Medulla oblongata (tissue), 1 donor: Measurements from ENCODE around the gene CASP9.

Experiments used
- DNase-seq: peaks from one replicate; pipeline ENCODE4 v3.0.0-alpha.2; 2015; ENCODE audit errors: extremely low spot score

The CASP9 gene

DNA sequence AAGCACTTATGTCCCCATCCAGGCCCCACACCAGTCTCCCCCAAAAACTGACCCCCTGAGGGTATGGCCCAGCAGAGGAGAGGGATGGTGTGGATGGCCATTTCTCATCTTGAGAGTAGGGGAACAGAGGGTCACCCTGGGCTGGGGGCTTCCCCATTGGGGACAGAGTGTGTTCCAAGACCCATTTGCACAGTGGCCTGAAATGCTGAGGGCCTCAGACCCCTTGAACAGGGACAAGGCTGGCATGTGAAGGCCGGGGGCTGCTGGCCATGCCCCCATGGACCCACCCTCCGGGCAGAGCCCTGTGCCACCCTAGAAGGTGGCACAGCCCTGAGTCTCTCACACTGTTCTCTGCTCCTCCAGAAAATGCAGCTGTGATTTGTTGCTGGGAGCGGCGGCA, 77.8 kb downstream of the CASP9 start:
- DNase-seq, result no peak

DNA sequence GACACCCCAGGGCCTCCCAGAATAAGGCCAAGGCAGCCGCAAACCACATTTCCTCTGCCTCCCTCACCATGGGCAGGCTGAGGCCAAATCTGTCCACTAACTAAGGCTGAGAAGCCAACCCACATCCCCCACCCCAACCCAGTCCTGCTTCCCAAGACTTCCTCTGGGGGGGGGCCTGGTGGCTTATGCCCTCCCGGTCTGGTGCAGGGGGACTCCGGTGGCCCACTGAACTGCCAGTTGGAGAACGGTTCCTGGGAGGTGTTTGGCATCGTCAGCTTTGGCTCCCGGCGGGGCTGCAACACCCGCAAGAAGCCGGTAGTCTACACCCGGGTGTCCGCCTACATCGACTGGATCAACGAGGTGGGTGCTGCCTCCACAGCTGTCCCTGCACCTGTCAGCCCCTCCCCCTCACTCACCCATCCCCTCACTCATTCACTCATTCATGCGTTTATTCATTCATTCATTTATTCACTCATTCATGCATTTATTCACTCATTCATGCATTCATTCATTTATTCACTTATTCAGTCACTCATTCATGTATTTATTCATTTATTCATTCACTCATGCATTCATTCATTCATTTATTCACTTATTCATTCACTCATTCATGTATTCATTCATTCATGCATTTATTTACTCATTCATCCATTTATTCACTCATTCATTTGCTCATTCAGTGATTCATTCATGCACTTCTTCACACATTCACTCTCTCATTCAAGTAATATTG, 78.5 kb downstream of the CASP9 start:
- no peak for DNase-seq

GRCh38 chr1:15444468-15445389, 79.3 kb downstream of the CASP9 start:
- DNase-seq, result no peak

DNA sequence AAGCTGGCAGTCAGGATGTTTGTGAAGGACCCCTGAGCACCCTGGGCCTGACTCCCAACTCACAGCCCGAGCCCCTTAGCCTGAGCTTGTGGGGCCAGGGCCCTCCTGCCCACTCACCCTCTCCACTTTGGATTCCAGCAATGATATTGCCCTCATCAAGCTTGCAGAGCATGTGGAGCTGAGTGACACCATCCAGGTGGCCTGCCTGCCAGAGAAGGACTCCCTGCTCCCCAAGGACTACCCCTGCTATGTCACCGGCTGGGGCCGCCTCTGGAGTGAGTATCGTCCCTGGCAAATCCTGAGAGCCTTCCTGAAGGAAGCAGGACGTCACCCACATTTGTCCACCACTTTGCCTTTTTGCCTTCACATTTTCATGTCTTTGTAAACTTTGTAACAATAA, 80.7 kb downstream of the CASP9 start:
- DNase-seq, result no peak

DNA sequence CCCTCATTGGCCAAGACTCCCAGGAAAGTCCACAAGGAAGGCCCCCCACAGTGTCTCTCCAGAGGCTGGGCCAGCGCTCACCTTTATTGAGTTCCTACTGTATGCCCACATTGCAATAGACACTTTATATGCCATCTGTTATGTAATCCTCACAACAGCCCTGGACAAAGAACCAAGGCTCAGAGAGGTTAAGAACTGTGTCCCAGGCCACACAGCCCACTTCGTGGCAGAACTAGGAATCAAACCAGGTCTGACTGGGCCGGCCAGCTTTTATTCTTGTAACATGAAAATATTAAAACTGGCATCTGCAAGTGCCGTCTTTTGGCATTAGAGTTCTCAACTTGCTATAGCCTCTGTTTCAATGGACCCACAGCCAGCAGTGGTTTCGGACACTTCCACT, 81.3 kb downstream of the CASP9 start:
- no peak for DNase-seq

GRCh38 chr1:15442119-15442518, 81.9 kb downstream of the CASP9 start:
- DNase-seq, result no peak
